Esophagus (tissue), 2 donors: ENCODE results near the gene CCDC9. TPM values are rescaled to one million over a fixed set of nuclear protein-coding genes. Genes with fewer than 3 reads are reported as not detected.

Experiments
- H3K27ac ChIP-seq, 2 donors: one replicate each; pipeline ENCODE4 v1.5.1; 2013; ENCODE audit warnings: low read depth in 2 of 2, mild to moderate bottlenecking in 2 of 2, inconsistent platforms in 1 of 2, low read length in 1 of 2, moderate library complexity in 1 of 2
- H3K27me3 ChIP-seq, 2 donors: one replicate each; pipeline ENCODE4 v1.6.1; 2013; ENCODE audit warnings: low read length in 2 of 2, control low read depth in 1 of 2, mild to moderate bottlenecking in 1 of 2; ENCODE audit not compliant: insufficient read depth in 2 of 2, control insufficient read depth in 1 of 2
- H3K36me3 ChIP-seq, 2 donors: one replicate each; pipeline ENCODE4 v1.6.1; 2013; ENCODE audit warnings: low read length in 1 of 2; ENCODE audit not compliant: control insufficient read depth in 2 of 2, insufficient read depth in 2 of 2
- H3K4me1 ChIP-seq, 2 donors: one replicate each; pipeline ENCODE4 v1.6.1; 2013; ENCODE audit warnings: low read length in 1 of 2; ENCODE audit not compliant: control insufficient read depth in 2 of 2, insufficient read depth in 2 of 2
- H3K4me3 ChIP-seq, 2 donors: one replicate each; pipeline ENCODE4 v1.5.1; 2013; ENCODE audit warnings: low read length in 2 of 2, mild to moderate bottlenecking in 2 of 2, low read depth in 1 of 2, moderate library complexity in 1 of 2
- H3K9me3 ChIP-seq, 2 donors: one replicate each; pipeline ENCODE4 v1.6.1; 2013; ENCODE audit warnings: mild to moderate bottlenecking in 2 of 2, low read depth in 1 of 2, low read length in 1 of 2, moderate library complexity in 1 of 2; ENCODE audit not compliant: control insufficient read depth in 2 of 2, insufficient read depth in 1 of 2
- WGBS, 2 donors: extraction: QIAGEN DNeasy Blood & Tissue Kit; methylation state at CpG; one replicate each; pipeline ENCODE4 v1.1.7; 2013; 5-methylcytosine and 5-hydroxymethylcytosine counted together
- polyA plus RNA-seq, 2 donors: library from polyadenylated mRNA; stranded (reverse); fragments of 200-250 nt; gene quantifications; one replicate each; pipeline ENCODE4 v1.2.3, GENCODE V29; 2013
- donor health status: healthy with polysubstance abuse.
- donor health status: Bipolar disorder and iron deficiency.

Gene CCDC9
- polyA plus RNA-seq = 10 to 100 TPM; 12.9 to 22.2 TPM

DNA sequence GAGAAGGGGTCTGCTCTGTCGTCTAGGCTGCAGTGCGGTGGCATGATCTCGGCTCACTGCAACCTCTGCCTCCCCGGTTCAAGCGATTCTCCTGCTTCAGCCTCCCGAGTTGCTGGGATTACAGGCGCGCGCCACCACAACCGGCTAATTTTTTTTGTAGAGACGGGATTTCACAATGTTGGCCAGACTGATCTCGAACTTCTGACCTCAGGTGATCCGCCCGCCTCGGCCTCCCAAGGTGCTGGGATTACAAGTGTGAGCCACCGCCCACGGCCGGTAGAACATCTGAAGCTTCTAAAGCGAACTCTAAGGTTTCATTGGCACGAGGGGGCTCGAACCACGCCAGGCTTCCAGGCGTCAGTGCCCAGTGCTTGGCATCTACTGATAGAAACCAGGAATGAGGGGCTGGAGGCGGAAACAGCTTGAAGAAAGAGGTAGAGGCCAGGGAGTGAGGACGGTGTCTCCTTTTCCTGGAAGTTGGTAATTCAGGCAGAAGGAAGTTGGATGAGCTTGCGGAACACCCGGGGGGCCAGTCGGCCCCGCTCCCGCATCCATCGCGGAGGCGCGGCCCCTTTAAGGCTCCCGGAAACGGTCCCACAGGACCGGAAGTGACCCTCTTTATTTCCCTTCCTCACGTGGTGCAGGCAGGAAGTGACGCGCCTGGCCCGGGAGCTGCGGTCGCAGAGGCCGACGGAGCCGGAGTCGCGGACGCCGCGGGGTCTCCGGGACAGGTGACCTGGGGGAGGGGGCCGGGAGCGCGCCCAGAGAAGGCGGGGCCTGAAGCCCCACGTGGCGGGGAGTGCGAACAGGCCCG, at the start of gene CCDC9:
TSS of gene CCDC9 (plus strand) at position 647 of the 814 bp plus-strand sequence. CDS start 1,876 bp downstream, outside the sequence.
- Histone ChIP-seq H3K4me3 (peak within 1 kb of the TSS; percentile 55 to 61), H3K27me3 (no peaks in the 10 kb centered on the region), H3K4me1 (peaks cover 0 to 16% of the 10 kb centered on the region in 2 donors), H3K9me3 (no peaks in the 10 kb centered on the region), H3K36me3 (peaks cover 11 to 25% of the 10 kb centered on the region in 2 donors), H3K27ac (peak within 1 kb of the TSS; percentile 93 to 98)
- WGBS, 2 donors = 13 to 15% methylated on average over 60 of the region's 60 CpGs

DNA sequence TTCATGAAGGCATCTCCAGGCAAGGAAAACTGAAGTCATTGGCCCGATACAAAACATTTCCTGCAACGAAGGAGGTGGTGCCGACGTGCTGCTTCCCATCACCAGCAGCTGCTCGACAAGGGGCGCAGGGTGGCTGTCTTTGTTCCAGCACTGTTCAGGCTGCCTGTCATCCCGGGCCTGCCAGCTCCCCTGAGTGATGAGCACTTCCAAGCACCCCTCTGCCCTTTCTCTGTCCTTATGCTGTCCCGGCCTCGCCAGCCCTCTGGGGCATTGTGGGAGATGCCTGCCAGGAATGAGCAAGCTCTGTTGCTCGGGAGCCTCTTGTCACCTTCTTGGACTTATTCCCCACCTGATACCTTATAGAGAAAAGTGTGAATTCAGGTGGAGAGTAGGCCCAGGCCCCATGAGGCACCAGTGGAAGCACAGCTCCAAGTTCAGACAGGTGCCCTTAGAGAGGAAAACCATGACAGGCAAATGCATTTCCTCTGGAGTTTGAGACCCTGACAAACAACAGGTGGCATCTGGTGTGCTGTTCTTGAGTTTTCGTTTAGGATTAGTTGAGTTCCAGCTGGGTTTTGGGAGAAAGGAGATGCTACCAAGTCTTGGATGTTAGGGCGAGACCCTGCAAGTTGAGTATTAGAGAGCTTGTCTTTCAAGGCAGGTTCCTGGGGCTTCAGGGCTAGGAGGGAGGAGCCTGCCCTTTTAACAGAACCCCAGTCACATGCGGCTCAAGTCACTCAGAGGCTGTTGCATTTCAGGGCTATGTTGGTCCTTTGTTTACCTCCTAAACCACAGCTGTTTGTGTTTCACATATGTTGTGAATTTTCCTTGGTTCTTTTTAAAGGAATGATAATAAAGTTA, 46.8 kb upstream of the CCDC9 start:
- peaks cover 0 to 20% of the 10 kb centered on the region in 2 donors for H3K36me3 ChIP-seq
- peaks cover 0 to 3% of the 10 kb centered on the region in 2 donors for H3K4me1 ChIP-seq
- H3K9me3 ChIP-seq = no peaks in the 10 kb centered on the region
- H3K4me3 ChIP-seq = no peak overlapping the region
- H3K27me3 ChIP-seq = no peaks in the 10 kb centered on the region
- H3K27ac ChIP-seq = no peak overlapping the region
- WGBS, 2 donors = 73 to 80% methylated on average over 13 of the region's 13 CpGs

DNA sequence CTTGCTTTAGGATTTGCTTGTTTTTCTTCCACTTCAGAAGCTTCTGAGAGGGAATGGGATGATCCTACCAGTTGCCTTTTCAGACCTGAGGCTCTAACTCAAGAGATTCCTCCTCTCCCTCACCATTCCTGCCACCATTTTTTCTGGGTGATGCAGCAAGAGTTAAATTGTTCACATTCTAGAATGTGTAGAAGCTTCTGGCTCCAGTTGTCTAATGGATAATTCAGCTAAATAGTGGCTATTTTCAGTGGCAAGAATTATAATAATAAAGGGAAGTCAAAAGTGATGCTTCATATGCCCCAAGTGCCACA, 46.2 kb upstream of the CCDC9 start:
- H3K27me3 ChIP-seq = no peaks in the 10 kb centered on the region
- H3K4me1 ChIP-seq = peaks cover 0 to 3% of the 10 kb centered on the region in 2 donors
- peaks cover 0 to 16% of the 10 kb centered on the region in 2 donors for H3K36me3 ChIP-seq
- H3K4me3 ChIP-seq = no peak overlapping the region
- H3K27ac ChIP-seq = no peak overlapping the region
- H3K9me3 ChIP-seq = no peaks in the 10 kb centered on the region

DNA sequence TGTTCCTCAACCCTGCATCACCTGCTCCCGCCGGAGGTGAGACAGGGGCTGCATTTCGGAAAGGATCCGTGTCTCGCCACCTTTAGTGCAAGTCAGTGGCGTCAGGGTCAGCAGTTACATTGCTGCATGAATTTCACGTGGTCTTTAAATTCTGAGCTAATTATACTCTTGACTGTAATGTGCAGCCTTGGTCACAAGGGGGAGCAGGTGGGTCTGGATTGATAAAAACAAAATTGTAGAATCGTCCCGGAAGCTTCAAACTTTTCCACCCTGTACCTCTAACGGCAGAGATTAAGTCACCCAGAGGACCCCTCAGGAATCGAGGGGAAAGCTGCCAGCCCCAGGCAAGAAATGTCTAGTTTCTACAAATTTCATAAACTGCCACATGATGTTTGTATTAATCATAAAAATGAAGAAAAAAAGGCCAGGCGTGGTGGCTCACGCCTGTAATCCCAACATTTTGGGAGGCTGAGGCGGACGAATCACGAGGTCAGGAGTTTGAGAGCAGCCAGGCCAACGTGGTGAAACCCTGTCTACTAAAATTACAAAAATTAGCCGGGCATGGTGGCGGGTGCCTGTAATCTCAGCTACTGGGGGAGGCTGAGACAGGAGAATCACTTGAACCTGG, 45.5 kb upstream of the CCDC9 start:
- no peaks in the 10 kb centered on the region for H3K27me3 ChIP-seq
- peaks cover 0 to 14% of the 10 kb centered on the region in 2 donors for H3K36me3 ChIP-seq
- no peak overlapping the region for H3K4me3 ChIP-seq
- peaks cover 0 to 3% of the 10 kb centered on the region in 2 donors for H3K4me1 ChIP-seq
- peak overlapping the region in 1 of 2 donors; percentile 44 for H3K27ac ChIP-seq
- H3K9me3 ChIP-seq = no peaks in the 10 kb centered on the region
- 31 to 35% methylated on average over 19 of the region's 19 CpGs for WGBS, 2 donors

DNA sequence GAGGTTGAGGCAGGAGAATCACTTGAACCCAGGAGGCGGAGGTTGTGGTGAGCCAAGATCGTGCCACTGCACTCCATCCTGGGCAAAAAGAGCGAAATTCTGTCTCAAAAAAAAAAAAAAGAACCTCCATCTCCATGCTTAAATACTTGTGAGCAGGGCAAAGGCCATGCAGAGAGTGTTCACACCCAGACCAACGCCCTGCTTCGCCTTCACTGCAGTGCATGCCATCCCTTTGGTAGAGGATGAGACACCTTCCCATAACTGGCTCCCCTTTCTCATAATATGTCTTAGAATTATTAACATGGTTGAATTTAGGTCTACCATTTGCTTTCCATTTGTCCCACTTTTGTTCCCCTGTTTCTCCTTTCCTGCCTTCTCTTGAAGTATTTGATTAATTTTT, 40.7 kb upstream of the CCDC9 start:
- Histone ChIP-seq H3K27ac (no peak overlapping the region), H3K9me3 (no peaks in the 10 kb centered on the region), H3K27me3 (no peaks in the 10 kb centered on the region), H3K4me1 (no peaks in the 10 kb centered on the region), H3K36me3 (no peaks in the 10 kb centered on the region), H3K4me3 (no peak overlapping the region)
- 86 to 90% methylated on average over 5 of the region's 5 CpGs for WGBS, 2 donors

DNA sequence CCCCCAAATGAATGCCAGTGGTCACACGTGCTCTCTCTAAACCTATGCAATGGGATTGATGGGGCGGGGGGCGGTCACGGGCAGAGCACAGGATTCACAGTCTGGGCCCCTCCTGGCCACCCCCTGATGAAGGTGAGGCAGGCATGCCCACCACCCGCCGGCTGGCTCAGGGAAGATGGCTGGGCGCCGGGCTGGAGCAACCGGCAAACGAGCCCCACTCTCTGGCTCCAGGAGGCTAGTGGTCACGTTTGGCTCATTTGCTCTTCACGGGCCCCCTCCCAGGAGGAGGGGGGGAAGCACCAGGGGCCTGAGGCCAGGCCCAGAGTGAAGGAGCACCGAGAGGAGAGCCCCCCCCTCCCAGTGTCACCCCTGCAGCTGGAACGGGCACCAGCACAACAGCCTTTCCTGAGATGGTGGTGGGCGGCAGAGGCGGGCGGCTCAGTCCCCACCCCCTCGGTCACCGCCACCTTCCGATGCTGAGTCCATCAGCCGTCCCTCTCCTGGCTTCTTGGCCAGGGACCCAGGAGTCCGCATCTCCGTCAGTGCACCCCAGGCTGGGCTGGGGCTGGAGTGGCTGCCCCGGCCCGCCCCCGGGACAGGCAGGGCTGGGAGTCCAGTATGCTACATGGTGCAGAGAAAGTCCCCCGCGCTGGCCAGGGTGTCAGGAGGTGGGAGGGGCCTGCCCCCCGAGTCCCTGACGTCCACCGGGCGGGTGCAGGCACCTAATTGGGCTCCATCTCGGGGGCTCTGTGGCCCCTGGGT, 35.1 kb upstream of the CCDC9 start:
- Histone ChIP-seq H3K27ac (no peak overlapping the region), H3K36me3 (peaks cover 0 to 7% of the 10 kb centered on the region in 2 donors), H3K4me3 (no peak overlapping the region), H3K9me3 (no peaks in the 10 kb centered on the region), H3K27me3 (no peaks in the 10 kb centered on the region), H3K4me1 (no peaks in the 10 kb centered on the region)
- WGBS, 2 donors = 85 to 87% methylated on average over 27 to 33 of the region's 33 CpGs

DNA sequence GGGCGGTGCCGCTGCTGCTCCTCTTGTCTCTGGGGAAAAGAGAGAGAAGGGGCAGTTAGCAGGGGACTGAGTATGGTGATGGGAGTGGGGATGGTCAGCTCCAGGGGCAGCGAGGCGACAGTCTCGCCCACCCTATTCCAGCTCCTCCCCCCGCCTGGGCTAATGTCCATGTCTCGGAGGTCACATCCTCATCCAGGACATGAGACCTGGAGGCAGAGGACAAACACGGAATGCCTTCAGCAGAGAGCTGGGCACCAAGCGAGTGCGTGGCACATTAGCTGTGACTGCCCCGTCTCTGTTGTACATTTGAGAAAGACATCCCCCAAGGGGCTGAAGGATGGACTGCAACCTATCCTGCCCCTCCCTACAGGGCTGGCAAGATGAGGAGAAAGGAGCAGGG, 34.4 kb upstream of the CCDC9 start:
- Histone ChIP-seq H3K4me3 (no peak overlapping the region), H3K27me3 (no peaks in the 10 kb centered on the region), H3K27ac (no peak overlapping the region), H3K4me1 (peaks cover 0 to 6% of the 10 kb centered on the region in 2 donors), H3K36me3 (peaks cover 0 to 7% of the 10 kb centered on the region in 2 donors), H3K9me3 (no peaks in the 10 kb centered on the region)
- 93% methylated on average over 11 of the region's 11 CpGs for WGBS, 2 donors

DNA sequence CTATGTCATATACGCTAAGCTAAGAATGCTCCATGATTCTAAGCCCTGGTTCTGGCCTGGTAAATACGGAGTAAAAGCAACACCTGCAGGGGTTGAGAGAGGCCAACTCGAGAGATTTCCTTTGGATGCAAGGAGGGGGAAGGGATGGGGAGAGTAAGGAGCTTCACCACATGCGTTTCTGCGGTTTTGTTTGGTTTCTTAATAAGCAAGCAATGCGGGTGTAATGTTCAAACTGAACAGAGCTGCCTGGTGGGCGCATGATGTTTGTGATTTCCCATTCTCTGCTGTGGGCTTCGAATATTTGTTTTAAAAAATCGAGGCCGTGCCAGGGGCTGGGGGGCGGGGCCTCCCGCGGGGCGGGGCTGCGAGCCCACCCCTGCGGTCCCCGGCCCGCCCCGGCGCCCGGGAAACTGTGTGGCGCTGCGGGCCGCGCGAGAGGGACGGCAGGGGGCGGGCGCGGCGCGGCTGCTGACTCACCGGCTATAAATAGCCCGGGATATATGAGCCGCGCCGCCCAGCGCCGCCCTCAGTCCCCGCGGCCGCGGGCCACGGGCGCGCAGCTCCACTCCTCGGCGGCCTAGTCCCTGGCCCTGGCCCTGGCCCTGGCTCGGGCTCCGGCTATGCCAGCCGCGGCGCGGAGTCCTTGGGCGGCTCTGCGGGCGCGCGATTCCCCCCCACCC, 30.4 kb upstream of the CCDC9 start:
- WGBS, 2 donors = 3 to 5% methylated on average over 27 to 59 of the region's 59 CpGs
- H3K27ac ChIP-seq = peak overlapping the region; percentile 95 to 96
- no peaks in the 10 kb centered on the region for H3K27me3 ChIP-seq
- peak overlapping the region; percentile 48 to 53 for H3K4me3 ChIP-seq
- H3K36me3 ChIP-seq = peaks cover 0 to 7% of the 10 kb centered on the region in 2 donors
- H3K9me3 ChIP-seq = no peaks in the 10 kb centered on the region
- H3K4me1 ChIP-seq = peaks cover 0 to 27% of the 10 kb centered on the region in 2 donors
